ENCODE measurements around the gene ITGAV.

The ITGAV gene

DNA sequence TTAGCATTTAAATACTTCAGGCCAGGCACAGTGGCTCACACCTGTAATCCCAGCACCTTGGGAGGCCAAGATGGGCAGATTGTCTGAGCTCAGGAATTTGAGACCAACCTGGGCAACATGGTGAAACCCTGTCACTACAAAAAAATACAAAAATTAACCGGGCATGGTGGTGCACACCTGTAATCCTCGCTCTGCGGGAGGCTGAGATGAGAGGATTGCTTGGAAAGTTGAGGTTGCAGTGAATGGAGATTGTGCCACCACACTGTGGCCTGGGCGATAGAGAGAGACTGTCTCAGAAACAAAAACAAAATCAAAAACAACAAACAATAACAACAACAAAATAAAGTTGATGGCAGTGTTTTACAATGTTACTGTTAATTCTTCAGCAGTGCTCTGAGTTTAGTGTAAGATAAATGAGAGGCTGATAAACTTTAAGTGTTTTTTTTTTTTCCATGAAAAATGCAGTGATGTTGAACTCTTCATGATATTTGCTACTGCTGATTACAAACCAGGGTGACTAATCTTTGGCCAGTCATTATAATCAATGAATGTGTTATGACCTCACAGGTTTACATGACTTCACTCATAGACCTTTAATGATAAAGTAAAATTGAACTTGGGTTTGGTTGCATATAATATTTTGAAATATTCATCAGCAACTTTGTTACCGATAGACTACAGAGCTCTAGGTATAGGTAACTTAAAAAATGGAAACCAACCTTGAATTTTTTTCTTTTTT is 2.5 kb downstream of the ITGAV start:
- H3K4me3 ChIP-seq (ENCODE audit: low read depth, low read length): peak overlapping the region; percentile 83; the same call in 1 of the 2 replicates
- H3K4me1 ChIP-seq (ENCODE audit: control insufficient read depth, insufficient read depth, low read length): peaks cover 14% of the 10 kb centered on the region
- no peaks in the 10 kb centered on the region for H3K27me3 ChIP-seq (ENCODE audit: control insufficient read depth, insufficient read depth, low read length)
- H3K9ac ChIP-seq (ENCODE audit: low read length): peak overlapping the region; percentile 23
- no peak overlapping the region for H3K27ac ChIP-seq (ENCODE audit: low read depth, low read length)
- no peaks in the 10 kb centered on the region for H3K9me3 ChIP-seq (ENCODE audit: control insufficient read depth, insufficient read depth, low read depth, low read length)
- peaks cover 2% of the 10 kb centered on the region; the same call in 1 of the 2 replicates for H3K36me3 ChIP-seq (ENCODE audit: control insufficient read depth, insufficient read depth, low read length)

DNA sequence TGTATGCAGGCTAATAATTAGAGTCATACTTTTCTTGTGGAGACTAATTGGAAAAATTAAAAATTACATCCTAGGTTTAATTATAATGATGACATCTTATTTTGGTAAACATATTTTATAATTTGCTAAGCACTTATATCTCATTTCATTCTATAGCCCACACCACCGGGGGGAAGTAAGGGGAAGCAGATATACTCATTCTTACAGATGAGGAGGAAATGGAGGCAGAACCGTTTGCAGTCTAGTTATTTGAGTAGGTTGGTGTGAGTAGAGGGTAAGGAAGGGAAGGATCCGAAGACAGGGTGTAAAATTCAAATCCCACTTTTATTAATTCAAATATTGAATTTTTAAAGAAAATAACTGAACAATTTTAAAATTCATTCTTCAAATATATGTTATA is 3.7 kb downstream of the ITGAV start:
- Histone ChIP-seq H3K9ac (ENCODE audit: low read length) (no peak overlapping the region), H3K27ac (ENCODE audit: low read depth, low read length) (no peak overlapping the region), H3K4me3 (ENCODE audit: low read depth, low read length) (no peak overlapping the region; the same call in 1 of the 2 replicates), H3K4me1 (ENCODE audit: control insufficient read depth, insufficient read depth, low read length) (peaks cover 19% of the 10 kb centered on the region), H3K36me3 (ENCODE audit: control insufficient read depth, insufficient read depth, low read length) (peaks cover 2% of the 10 kb centered on the region; the same call in 1 of the 2 replicates), H3K27me3 (ENCODE audit: control insufficient read depth, insufficient read depth, low read length) (no peaks in the 10 kb centered on the region), H3K9me3 (ENCODE audit: control insufficient read depth, insufficient read depth, low read depth, low read length) (no peaks in the 10 kb centered on the region)

DNA sequence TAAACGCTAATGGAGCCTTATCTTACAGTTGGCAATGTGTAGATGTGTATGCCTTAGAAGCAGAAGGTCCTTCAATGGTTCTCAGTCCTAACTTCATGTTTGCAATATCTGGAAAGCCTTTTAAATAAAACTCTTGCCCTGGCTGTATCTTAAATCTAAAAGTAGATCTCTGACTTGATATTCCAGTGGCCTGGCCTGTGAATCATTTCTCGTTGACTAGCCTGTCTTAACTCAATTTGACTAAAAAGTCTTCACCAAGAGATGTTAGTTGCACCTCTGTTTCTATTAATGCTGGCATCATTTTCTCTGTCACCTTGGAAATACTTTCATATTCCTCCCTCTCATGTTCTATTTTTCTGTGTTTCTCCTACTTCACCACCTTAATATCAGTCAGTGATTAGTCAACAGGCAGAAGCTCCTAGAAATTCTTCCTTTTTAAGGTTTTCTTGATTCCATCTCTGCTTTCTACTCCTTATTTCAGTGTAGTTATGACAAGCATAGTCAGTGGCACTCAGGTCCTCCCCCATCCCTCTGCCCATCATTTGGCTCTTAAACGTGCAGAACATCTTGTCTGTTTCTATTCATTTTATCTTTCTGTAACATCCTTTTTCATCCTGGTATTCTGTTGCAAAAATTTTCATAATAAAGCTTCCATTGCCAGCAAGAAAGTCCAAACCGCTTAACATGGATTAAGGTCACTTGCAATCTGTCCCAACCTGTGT is 4.3 kb downstream of the ITGAV start:
- H3K4me1 ChIP-seq (ENCODE audit: control insufficient read depth, insufficient read depth, low read length): peaks cover 21% of the 10 kb centered on the region
- H3K27ac ChIP-seq (ENCODE audit: low read depth, low read length): no peak overlapping the region

DNA sequence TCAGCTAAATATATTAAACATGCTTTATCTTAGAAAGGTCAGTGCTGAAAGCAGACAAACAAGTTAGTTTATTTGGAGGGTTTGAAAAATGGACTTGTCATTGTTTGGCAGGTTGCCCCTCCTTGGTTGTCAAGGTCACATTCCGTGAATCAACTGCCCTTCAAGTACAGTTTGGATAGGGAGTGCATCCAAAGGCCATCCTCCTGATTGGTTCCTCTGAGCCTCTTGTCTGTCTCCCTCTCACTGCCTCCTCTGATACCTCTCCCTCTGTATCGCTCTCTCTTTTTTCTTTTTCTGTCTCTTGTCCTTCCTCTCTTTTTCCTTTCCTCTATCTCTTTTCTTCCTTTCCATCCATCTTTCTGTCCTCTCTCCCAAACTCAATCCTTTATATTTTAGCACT is 5.4 kb downstream of the ITGAV start:
- Histone ChIP-seq H3K27me3 (ENCODE audit: control insufficient read depth, insufficient read depth, low read length) (no peaks in the 10 kb centered on the region), H3K9ac (ENCODE audit: low read length) (peak overlapping the region; percentile 7), H3K4me1 (ENCODE audit: control insufficient read depth, insufficient read depth, low read length) (peaks cover 29% of the 10 kb centered on the region), H3K9me3 (ENCODE audit: control insufficient read depth, insufficient read depth, low read depth, low read length) (no peaks in the 10 kb centered on the region), H3K36me3 (ENCODE audit: control insufficient read depth, insufficient read depth, low read length) (peaks cover 10% of the 10 kb centered on the region; the same call in 1 of the 2 replicates), H3K4me3 (ENCODE audit: low read depth, low read length) (no peak overlapping the region), H3K27ac (ENCODE audit: low read depth, low read length) (no peak overlapping the region)

More for the DNA sequence above, 4.3 kb downstream of the ITGAV start:
- Histone ChIP-seq H3K36me3 (ENCODE audit: control insufficient read depth, insufficient read depth, low read length) (peaks cover 2% of the 10 kb centered on the region; the same call in 1 of the 2 replicates), H3K9ac (ENCODE audit: low read length) (no peak overlapping the region), H3K9me3 (ENCODE audit: control insufficient read depth, insufficient read depth, low read depth, low read length) (no peaks in the 10 kb centered on the region), H3K27me3 (ENCODE audit: control insufficient read depth, insufficient read depth, low read length) (no peaks in the 10 kb centered on the region), H3K4me3 (ENCODE audit: low read depth, low read length) (no peak overlapping the region)

DNA sequence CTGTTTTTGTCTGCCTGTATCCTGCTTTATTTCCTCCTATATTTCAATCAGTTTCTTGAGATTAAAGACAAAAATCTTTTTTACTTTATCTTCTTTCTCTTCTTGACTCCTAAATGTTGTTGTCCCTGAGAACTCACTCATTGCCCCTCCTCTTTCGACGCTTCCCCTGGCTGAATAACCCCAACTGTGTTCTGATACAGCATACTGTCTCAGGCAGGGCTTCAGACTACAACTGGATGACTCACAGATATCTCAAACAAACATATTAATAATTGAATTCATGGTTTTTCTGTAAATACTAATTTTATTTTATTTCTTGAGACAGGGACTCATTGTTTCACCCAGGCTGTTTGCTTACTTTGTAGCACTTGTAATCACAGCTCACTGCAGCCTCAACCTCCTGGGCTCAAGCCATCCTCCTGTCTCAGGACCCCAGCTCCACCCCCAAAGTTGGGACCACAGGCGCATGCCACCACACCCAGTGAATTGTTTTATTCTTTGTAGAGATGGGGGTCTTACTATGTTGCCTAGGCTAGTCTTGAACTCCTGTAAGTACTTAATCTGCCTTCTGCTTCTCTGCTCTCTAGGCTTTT is 9.4 kb downstream of the ITGAV start:
- Histone ChIP-seq H3K4me1 (ENCODE audit: control insufficient read depth, insufficient read depth, low read length) (peaks cover 29% of the 10 kb centered on the region), H3K9me3 (ENCODE audit: control insufficient read depth, insufficient read depth, low read depth, low read length) (no peaks in the 10 kb centered on the region), H3K27ac (ENCODE audit: low read depth, low read length) (no peak overlapping the region), H3K4me3 (ENCODE audit: low read depth, low read length) (no peak overlapping the region; the same call in 1 of the 2 replicates), H3K27me3 (ENCODE audit: control insufficient read depth, insufficient read depth, low read length) (no peaks in the 10 kb centered on the region), H3K36me3 (ENCODE audit: control insufficient read depth, insufficient read depth, low read length) (peaks cover 14% of the 10 kb centered on the region; the same call in 1 of the 2 replicates), H3K9ac (ENCODE audit: low read length) (no peak overlapping the region)

DNA sequence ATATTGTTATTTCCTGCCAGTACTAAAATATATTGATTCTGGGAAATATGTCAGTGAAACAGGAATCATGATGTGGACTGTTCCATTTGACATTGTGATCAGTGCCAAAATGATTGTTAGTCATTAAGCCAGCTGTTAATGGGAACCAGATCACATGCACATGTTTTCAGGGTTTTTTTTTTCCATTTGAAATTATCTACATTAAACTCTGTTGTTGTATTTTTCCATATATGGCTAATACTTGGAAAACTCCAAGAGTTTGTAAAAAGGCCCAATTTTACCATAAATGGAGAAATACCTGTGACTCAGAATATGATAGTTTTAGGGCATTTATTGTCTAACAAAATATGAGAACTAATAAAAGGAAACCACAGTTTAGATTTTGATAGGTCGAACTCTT is 13.4 kb downstream of the ITGAV start:
- no peak overlapping the region for H3K27ac ChIP-seq (ENCODE audit: low read depth, low read length)
- H3K4me1 ChIP-seq (ENCODE audit: control insufficient read depth, insufficient read depth, low read length): peaks cover 27% of the 10 kb centered on the region
- peaks cover 15% of the 10 kb centered on the region; the same call in 1 of the 2 replicates for H3K36me3 ChIP-seq (ENCODE audit: control insufficient read depth, insufficient read depth, low read length)
- no peaks in the 10 kb centered on the region for H3K9me3 ChIP-seq (ENCODE audit: control insufficient read depth, insufficient read depth, low read depth, low read length)
- H3K4me3 ChIP-seq (ENCODE audit: low read depth, low read length): no peak overlapping the region
- no peak overlapping the region for H3K9ac ChIP-seq (ENCODE audit: low read length)
- no peaks in the 10 kb centered on the region for H3K27me3 ChIP-seq (ENCODE audit: control insufficient read depth, insufficient read depth, low read length)

DNA sequence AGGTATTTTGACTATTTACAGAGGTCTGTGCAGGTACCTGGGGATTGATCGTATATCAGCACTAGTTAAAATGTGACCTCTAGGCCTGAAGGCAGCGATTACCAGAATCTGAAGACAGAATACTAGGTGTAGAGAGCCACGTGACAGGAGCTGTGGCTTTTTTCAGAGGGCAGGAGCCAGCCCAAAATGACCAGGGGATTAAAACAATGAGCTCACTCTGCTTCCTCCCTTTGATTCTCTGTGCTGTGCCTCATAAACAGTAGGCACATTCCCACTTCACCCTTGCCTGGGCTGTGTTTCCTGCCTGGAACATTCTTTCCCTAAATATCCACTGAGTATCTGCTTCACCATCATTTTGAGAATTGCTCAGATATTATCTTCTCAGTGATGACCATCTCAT is 15.2 kb downstream of the ITGAV start:
- H3K4me1 ChIP-seq (ENCODE audit: control insufficient read depth, insufficient read depth, low read length): peaks cover 12% of the 10 kb centered on the region
- H3K9me3 ChIP-seq (ENCODE audit: control insufficient read depth, insufficient read depth, low read depth, low read length): no peaks in the 10 kb centered on the region
- H3K9ac ChIP-seq (ENCODE audit: low read length): peak overlapping the region; percentile 12
- no peak overlapping the region for H3K4me3 ChIP-seq (ENCODE audit: low read depth, low read length)
- no peak overlapping the region for H3K27ac ChIP-seq (ENCODE audit: low read depth, low read length)
- peaks cover 9% of the 10 kb centered on the region; the same call in 1 of the 2 replicates for H3K36me3 ChIP-seq (ENCODE audit: control insufficient read depth, insufficient read depth, low read length)
- no peaks in the 10 kb centered on the region for H3K27me3 ChIP-seq (ENCODE audit: control insufficient read depth, insufficient read depth, low read length)

DNA sequence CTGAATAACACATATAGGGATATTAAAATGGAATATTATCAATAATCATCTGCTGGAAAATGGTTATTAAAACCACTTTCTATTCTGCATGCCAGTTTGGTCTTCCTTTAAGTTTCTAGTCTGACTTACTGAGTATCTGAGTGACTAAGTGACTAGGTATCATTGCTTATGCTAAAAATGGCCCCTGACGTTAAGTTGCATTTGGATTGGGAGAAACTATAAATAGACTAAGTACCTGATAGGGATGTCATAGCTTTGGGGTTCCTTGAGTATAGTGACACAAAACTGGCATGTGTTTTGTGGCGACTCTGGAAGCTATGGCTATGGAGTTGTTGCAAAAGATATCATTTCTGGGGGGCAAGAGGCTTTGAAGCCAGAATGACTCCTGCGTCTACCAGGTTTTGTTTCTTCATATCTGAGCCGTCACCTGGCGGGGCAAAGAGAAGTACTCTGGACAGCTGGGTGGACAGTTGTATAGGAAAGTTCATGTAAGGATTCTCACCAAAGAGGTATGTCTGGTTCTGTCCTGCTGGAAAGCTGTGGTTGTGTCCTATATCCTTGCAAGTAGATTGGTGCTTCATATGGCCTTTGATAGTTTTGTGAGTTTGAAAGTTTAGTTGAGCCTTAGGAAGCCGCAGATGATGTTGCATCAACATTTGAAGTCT is 17.9 kb downstream of the ITGAV start:
- no peak overlapping the region for H3K9ac ChIP-seq (ENCODE audit: low read length)
- no peak overlapping the region for H3K27ac ChIP-seq (ENCODE audit: low read depth, low read length)
- H3K27me3 ChIP-seq (ENCODE audit: control insufficient read depth, insufficient read depth, low read length): no peaks in the 10 kb centered on the region
- peaks cover 3% of the 10 kb centered on the region; the same call in 1 of the 2 replicates for H3K36me3 ChIP-seq (ENCODE audit: control insufficient read depth, insufficient read depth, low read length)
- H3K9me3 ChIP-seq (ENCODE audit: control insufficient read depth, insufficient read depth, low read depth, low read length): no peaks in the 10 kb centered on the region
- H3K4me1 ChIP-seq (ENCODE audit: control insufficient read depth, insufficient read depth, low read length): peaks cover 9% of the 10 kb centered on the region
- no peak overlapping the region for H3K4me3 ChIP-seq (ENCODE audit: low read depth, low read length)

DNA sequence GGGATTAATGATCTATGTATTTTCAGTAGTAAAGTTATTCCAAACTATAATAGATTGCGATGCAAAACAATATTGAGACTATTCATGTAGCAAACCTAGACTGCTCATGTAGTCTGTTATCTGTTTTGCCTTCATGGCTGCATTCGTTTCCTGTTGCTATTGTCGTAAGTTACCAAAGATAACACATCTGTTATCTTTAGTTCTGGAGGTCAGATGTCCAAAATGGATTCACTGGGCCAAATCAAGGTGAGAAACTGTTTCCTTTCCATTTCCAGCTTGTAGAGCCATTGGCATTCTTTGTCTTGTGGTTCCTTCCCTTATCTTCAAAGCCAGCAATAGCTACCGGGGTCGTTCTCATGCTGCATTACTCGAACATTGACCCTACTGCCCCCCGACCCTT is 20.9 kb downstream of the ITGAV start:
- Histone ChIP-seq H3K27me3 (ENCODE audit: control insufficient read depth, insufficient read depth, low read length) (no peaks in the 10 kb centered on the region), H3K9me3 (ENCODE audit: control insufficient read depth, insufficient read depth, low read depth, low read length) (no peaks in the 10 kb centered on the region), H3K9ac (ENCODE audit: low read length) (no peak overlapping the region), H3K36me3 (ENCODE audit: control insufficient read depth, insufficient read depth, low read length) (peaks cover 3% of the 10 kb centered on the region; the same call in 1 of the 2 replicates), H3K4me1 (ENCODE audit: control insufficient read depth, insufficient read depth, low read length) (peaks cover 3% of the 10 kb centered on the region; the same call in 1 of the 2 replicates), H3K27ac (ENCODE audit: low read depth, low read length) (no peak overlapping the region), H3K4me3 (ENCODE audit: low read depth, low read length) (no peak overlapping the region)

DNA sequence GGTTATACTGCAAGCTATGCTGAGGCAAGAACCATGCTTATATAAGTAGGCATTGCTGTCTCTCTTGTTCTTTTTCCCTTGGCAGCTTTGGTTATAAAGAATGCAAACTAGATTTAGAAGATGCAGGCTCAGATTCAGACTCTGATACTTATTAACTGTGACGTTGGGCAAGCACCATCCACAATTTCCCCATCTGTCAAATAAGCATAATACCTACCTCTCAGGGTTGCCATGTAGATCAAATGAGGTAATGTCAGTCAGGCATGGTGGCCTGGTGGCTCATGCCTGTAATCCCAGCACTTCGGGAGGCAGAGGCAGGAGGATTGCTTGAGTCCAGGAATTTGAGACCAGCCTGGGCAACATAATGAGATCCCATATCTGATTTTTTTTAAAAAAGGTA is 21.7 kb downstream of the ITGAV start:
- H3K36me3 ChIP-seq (ENCODE audit: control insufficient read depth, insufficient read depth, low read length): peaks cover under 1% of the 10 kb centered on the region; the same call in 1 of the 2 replicates
- no peak overlapping the region for H3K27ac ChIP-seq (ENCODE audit: low read depth, low read length)
- H3K9ac ChIP-seq (ENCODE audit: low read length): no peak overlapping the region
- H3K4me1 ChIP-seq (ENCODE audit: control insufficient read depth, insufficient read depth, low read length): no peaks in the 10 kb centered on the region
- no peaks in the 10 kb centered on the region for H3K9me3 ChIP-seq (ENCODE audit: control insufficient read depth, insufficient read depth, low read depth, low read length)
- no peaks in the 10 kb centered on the region for H3K27me3 ChIP-seq (ENCODE audit: control insufficient read depth, insufficient read depth, low read length)
- no peak overlapping the region for H3K4me3 ChIP-seq (ENCODE audit: low read depth, low read length)
